CD14-positive monocyte (primary cell): ENCODE data around the gene SLC24A3. TPM values are rescaled to one million over a fixed set of nuclear protein-coding genes. Genes with fewer than 3 reads are reported as not detected.

Experiments
- DNase-seq, 3 donors: peaks; one replicate each; pipeline ENCODE4 v3.0.0-alpha.2; 2011 to 2022
- H2AFZ ChIP-seq: 2 replicates; pipeline ENCODE4 v1.6.0; 2012; ENCODE audit warnings: mild to moderate bottlenecking, low read depth, low read length, inconsistent platforms; ENCODE audit not compliant: insufficient read depth, poor library complexity, severe bottlenecking
- H3K27ac ChIP-seq, 2 donors: 1 replicate in 1 of 2; 2 replicates in 1 of 2; pipeline ENCODE4 v1.5.1; 2012 to 2013; ENCODE audit warnings: low read length in 2 of 2, control low read depth in 1 of 2, inconsistent platforms in 1 of 2, low read depth in 1 of 2, mild to moderate bottlenecking in 1 of 2
- H3K27me3 ChIP-seq, 2 donors: one replicate each; pipeline versions ENCODE4 v1.6.0 to v1.6.1; 2011 to 2013; ENCODE audit warnings: low read length in 2 of 2; ENCODE audit not compliant: control insufficient read depth in 2 of 2, insufficient read depth in 2 of 2
- H3K36me3 ChIP-seq, 2 donors: replicated peaks in 1 of 2; 1 replicate in 1 of 2; 2 replicates in 1 of 2; pipeline versions ENCODE4 v1.5.1 to v1.6.1; 2012 to 2013; ENCODE audit warnings: low read length in 2 of 2, control low read depth in 1 of 2, inconsistent platforms in 1 of 2, mild to moderate bottlenecking in 1 of 2; ENCODE audit not compliant: insufficient read depth in 2 of 2, control insufficient read depth in 1 of 2
- H3K4me1 ChIP-seq, 2 donors: 1 replicate in 1 of 2; 2 replicates in 1 of 2; pipeline versions ENCODE4 v1.5.1 to v1.6.1; 2012 to 2013; ENCODE audit warnings: low read length in 2 of 2, control low read depth in 1 of 2, inconsistent platforms in 1 of 2, mild to moderate bottlenecking in 1 of 2, moderate library complexity in 1 of 2; ENCODE audit not compliant: insufficient read depth in 2 of 2, control insufficient read depth in 1 of 2
- H3K4me2 ChIP-seq: replicated peaks from 2 replicates; pipeline ENCODE3; 2012; ENCODE audit warnings: low read length, moderate library complexity, mild to moderate bottlenecking; ENCODE audit not compliant: poor library complexity, severe bottlenecking; ENCODE audit errors: extremely low read depth
- H3K4me3 ChIP-seq, 3 experiments: fragments of 200-600 bp in 1 of 3; sonication (generic) in 1 of 3; replicated peaks in 1 of 3; 1 replicate in 2 of 3; 2 replicates in 1 of 3; pipeline ENCODE4 v1.5.1; 2011 to 2013; ENCODE audit warnings: low read length in 3 of 3, mild to moderate bottlenecking in 3 of 3, control low read depth in 2 of 3, low read depth in 2 of 3, inconsistent platforms in 1 of 3, moderate library complexity in 1 of 3
- H3K79me2 ChIP-seq: 2 replicates; pipeline ENCODE4 v1.6.0; 2012; ENCODE audit warnings: mild to moderate bottlenecking, control low read depth, inconsistent platforms, low read length, moderate library complexity; ENCODE audit not compliant: insufficient read depth
- H3K9ac ChIP-seq: 2 replicates; pipeline ENCODE4 v1.6.0; 2017; ENCODE audit warnings: low read length, mild to moderate bottlenecking; ENCODE audit not compliant: insufficient read depth, poor library complexity, severe bottlenecking
- H3K9me3 ChIP-seq, 2 donors: replicated peaks in 1 of 2; 1 replicate in 1 of 2; 2 replicates in 1 of 2; pipeline versions ENCODE4 v1.5.1 to v1.6.1; 2012 to 2013; ENCODE audit warnings: low read length in 2 of 2, control low read depth in 1 of 2; ENCODE audit not compliant: control insufficient read depth in 1 of 2, insufficient read depth in 1 of 2
- H4K20me1 ChIP-seq: 2 replicates; pipeline ENCODE4 v1.6.0; 2012; ENCODE audit warnings: mild to moderate bottlenecking, low read length, control low read depth, moderate library complexity; ENCODE audit not compliant: insufficient read depth
- H3K27ac Mint-ChIP-seq, 7 donors: one replicate each; pipeline ENCODE4 v1.8.0; 2020; ENCODE audit warnings: mild to moderate bottlenecking in 7 of 7, mixed read lengths in 7 of 7, moderate library complexity in 6 of 7, inconsistent platforms in 2 of 7
- H3K27me3 Mint-ChIP-seq, 3 donors: one replicate each; pipeline ENCODE4 v1.8.0; 2021 to 2022; ENCODE audit warnings: low read depth in 3 of 3, mild to moderate bottlenecking in 3 of 3, mixed read lengths in 3 of 3, moderate library complexity in 3 of 3, inconsistent platforms in 1 of 3
- H3K36me3 Mint-ChIP-seq, 2 donors: one replicate each; pipeline ENCODE4 v1.8.0; 2020; ENCODE audit warnings: mixed read lengths in 2 of 2, inconsistent platforms in 1 of 2, mild to moderate bottlenecking in 1 of 2
- H3K4me1 Mint-ChIP-seq: one replicate; pipeline ENCODE4 v1.8.0; 2020; ENCODE audit warnings: mild to moderate bottlenecking, mixed read lengths
- H3K4me3 Mint-ChIP-seq, 2 donors: one replicate each; pipeline ENCODE4 v1.8.0; 2020; ENCODE audit warnings: mild to moderate bottlenecking in 2 of 2, mixed read lengths in 2 of 2, moderate library complexity in 1 of 2
- H3K9me3 Mint-ChIP-seq, 7 donors: one replicate each; pipeline ENCODE4 v1.8.0; 2020 to 2022; ENCODE audit warnings: mixed read lengths in 7 of 7, mild to moderate bottlenecking in 6 of 7, moderate library complexity in 6 of 7, inconsistent platforms in 2 of 7
- WGBS: methylation state at CpG from one replicate; pipeline ENCODE4 v1.1.5; 2013; ENCODE audit warnings: missing lambda C conversion rate; ENCODE audit not compliant: insufficient coverage; 5-methylcytosine and 5-hydroxymethylcytosine counted together
- intact Hi-C, 2 donors: fragments of 100-400 bp; cut with micrococcal nuclease; formaldehyde crosslinking; loops; one replicate each; pipeline versions ENCODE4 v1.15.0 to v1.15.1; 2023
- polyA plus RNA-seq, 3 donors: library from polyadenylated mRNA; depleted of rRNA in 1 of 3; unstranded in 2 of 3; stranded (reverse) in 1 of 3; fragments of 300-500 nt in 2 of 3; fragments of >200 nt in 1 of 3; fragmentation: Illumina TruSeq in 2 of 3; gene quantifications; 1 replicate in 2 of 3; 2 replicates in 1 of 3; pipeline ENCODE4 v1.2.3, GENCODE V29; 2012 to 2021
- TF ChIP-seq, protein P1 (sequence below): fragments of 200-600 bp; IDR thresholded peaks from one replicate; pipeline ENCODE4 v1.8.0; 2022; ENCODE audit warnings: antibody characterized with exemption, mild to moderate bottlenecking

The SLC24A3 gene
- polyA plus RNA-seq, 3 donors, result 0.04 to 0.08 TPM; not detected in 1

DNA sequence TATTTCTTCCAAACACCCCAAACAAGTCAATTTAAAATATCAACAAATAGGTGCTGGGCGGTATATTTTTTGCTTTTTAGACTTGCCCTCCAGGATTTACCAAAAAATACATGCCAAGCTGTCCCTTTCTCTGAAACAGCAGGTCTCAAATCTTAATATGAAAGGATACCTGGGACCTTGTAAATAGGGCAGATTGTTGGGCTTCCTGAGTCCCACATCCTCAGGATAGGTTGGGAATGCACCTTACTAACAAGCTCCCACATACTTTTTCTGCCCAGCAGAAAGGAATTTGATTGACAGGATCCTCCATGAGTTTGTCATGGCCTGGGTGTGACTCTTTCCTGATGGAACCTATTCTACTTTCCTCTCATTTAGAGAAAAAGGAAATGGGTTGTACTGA lies 4.9 kb upstream of the SLC24A3 start:
- peaks cover 0 to 3% of the 10 kb centered on the region in 2 donors for H3K36me3 Mint-ChIP-seq
- Histone ChIP-seq H3K4me2 (no peak overlapping the region), H4K20me1 (no peaks in the 10 kb centered on the region), H3K27me3 (peaks cover 14 to 21% of the 10 kb centered on the region in 2 donors), H3K9ac (no peak overlapping the region), H3K9me3 (no peaks in the 10 kb centered on the region), H3K4me1 (peaks cover 6 to 11% of the 10 kb centered on the region in 2 donors), H2AFZ (no peak overlapping the region), H3K79me2 (no peaks in the 10 kb centered on the region), H3K4me3 (no peak overlapping the region), H3K36me3 (no peaks in the 10 kb centered on the region), H3K27ac (no peak overlapping the region)
- TF ChIP-seq, protein P1, sequence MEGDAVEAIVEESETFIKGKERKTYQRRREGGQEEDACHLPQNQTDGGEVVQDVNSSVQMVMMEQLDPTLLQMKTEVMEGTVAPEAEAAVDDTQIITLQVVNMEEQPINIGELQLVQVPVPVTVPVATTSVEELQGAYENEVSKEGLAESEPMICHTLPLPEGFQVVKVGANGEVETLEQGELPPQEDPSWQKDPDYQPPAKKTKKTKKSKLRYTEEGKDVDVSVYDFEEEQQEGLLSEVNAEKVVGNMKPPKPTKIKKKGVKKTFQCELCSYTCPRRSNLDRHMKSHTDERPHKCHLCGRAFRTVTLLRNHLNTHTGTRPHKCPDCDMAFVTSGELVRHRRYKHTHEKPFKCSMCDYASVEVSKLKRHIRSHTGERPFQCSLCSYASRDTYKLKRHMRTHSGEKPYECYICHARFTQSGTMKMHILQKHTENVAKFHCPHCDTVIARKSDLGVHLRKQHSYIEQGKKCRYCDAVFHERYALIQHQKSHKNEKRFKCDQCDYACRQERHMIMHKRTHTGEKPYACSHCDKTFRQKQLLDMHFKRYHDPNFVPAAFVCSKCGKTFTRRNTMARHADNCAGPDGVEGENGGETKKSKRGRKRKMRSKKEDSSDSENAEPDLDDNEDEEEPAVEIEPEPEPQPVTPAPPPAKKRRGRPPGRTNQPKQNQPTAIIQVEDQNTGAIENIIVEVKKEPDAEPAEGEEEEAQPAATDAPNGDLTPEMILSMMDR, result no peak
- peaks cover 0 to 4% (median 3%) of the 10 kb centered on the region in 7 donors for H3K9me3 Mint-ChIP-seq
- H3K27me3 Mint-ChIP-seq, result peaks cover 17 to 28% (median 27%) of the 10 kb centered on the region in 3 donors
- no peak overlapping the region for H3K27ac Mint-ChIP-seq
- DNase-seq, result no peak
- no peak overlapping the region for H3K4me3 Mint-ChIP-seq
- H3K4me1 Mint-ChIP-seq, result peaks cover 6% of the 10 kb centered on the region
- WGBS, result no CpG with 5 or more reads among the region's 1 CpG
- intact Hi-C loops, result loop anchor here (1.0 to 5.0 kb wide), 4 partner anchors 375 to 455 kb away; no protein-coding TSS in a partner anchor

DNA sequence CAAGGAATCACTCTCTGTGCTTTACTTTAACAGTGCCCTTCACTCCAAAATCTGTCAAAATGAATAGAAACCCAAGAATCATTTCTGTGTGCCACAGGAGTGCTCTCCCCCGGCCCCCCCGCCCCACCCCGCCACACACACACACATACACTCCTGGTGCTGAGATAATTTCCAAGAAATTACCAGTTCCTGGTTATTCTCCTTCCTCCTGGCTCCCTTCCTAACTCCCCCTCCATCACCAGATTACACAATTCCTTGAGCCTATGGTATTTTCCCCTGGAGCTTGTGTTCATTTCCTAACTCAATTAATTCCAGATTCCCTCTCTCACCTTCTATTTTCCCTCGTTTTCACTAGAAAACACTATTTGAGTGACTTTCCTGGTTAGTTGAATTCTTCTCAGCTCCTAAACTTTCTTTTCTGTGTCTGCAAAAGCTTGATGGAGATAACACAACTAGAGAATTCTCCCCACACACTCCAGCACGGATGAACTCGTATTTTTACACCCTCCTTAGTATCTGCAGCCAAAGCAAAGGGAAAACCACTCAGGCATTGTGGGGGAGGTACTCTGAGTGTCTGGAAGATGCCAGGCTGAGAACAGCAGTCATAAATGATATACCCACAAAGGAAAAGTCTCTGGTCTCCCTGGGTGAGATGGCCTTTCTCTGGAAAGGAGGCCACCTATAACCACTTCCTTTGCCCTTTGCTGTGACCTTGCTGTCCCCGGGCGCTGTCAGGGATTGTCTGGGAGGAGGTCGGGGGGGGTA lies 1.9 kb upstream of the SLC24A3 start:
- H3K27ac ChIP-seq, result no peak overlapping the region
- peaks cover 0 to 3% of the 10 kb centered on the region in 2 donors for H3K36me3 Mint-ChIP-seq
- 67% methylated on average over 1 of the region's 9 CpGs for WGBS

More for the DNA sequence above, 1.9 kb upstream of the SLC24A3 start:
- H3K27me3 Mint-ChIP-seq, result peaks cover 23 to 42% (median 34%) of the 10 kb centered on the region in 3 donors
- H3K27me3 ChIP-seq, result peaks cover 14 to 23% of the 10 kb centered on the region in 2 donors
- peaks cover 19 to 21% of the 10 kb centered on the region in 2 donors for H3K4me1 ChIP-seq
- H3K79me2 ChIP-seq, result no peaks in the 10 kb centered on the region
- H3K9ac ChIP-seq, result no peak overlapping the region
- intact Hi-C loops, result loop anchor here (10.0 kb wide), 2 partner anchors 64 to 104 kb away; no protein-coding TSS in a partner anchor
- peaks cover 25% of the 10 kb centered on the region for H3K4me1 Mint-ChIP-seq
- TF ChIP-seq, protein P1, result no peak
- no peak overlapping the region for H3K27ac Mint-ChIP-seq
- peak overlapping the region in 1 of 2 donors; percentile 82 for H3K4me3 Mint-ChIP-seq
- no peak overlapping the region for H3K4me3 ChIP-seq
- no peaks in the 10 kb centered on the region for H3K36me3 ChIP-seq
- DNase-seq, result no peak
- H3K9me3 Mint-ChIP-seq, result peaks cover 0 to 3% (median 0%) of the 10 kb centered on the region in 7 donors
- H2AFZ ChIP-seq, result no peak overlapping the region
- H3K9me3 ChIP-seq, result no peaks in the 10 kb centered on the region
- H4K20me1 ChIP-seq, result no peaks in the 10 kb centered on the region
- no peak overlapping the region for H3K4me2 ChIP-seq
